GM13977 (cell line): ENCODE data around the gene ADCY6.

Experiments
- DNase-seq: peaks from one replicate; pipeline ENCODE4 v3.0.0; 2012; ENCODE audit warnings: low spot score
- CTCF ChIP-seq: IDR thresholded peaks from 2 replicates; pipeline ENCODE4 v1.5.1; 2012; ENCODE audit warnings: mild to moderate bottlenecking, control low read depth; ENCODE audit not compliant: insufficient read depth; ENCODE audit errors: extremely low read depth, missing control alignments
- in situ Hi-C: fragments of 300-500 bp; cut with MboI; formaldehyde crosslinking; loops from one replicate; pipeline ENCODE4 v1.12.0; 2022; ENCODE audit warnings: low sequenced_read_pairs, low pct_unique_long_range_greater_than_20kb, mixed read lengths, inconsistent platforms; ENCODE audit not compliant: unreplicated experiment

Gene ADCY6

GRCh38 chr12:48717252-48717695, 71.6 kb downstream of the ADCY6 start:
- TF ChIP-seq CTCF = no peak
- in situ Hi-C loops = no loop called here
- DNase-seq = peak; percentile 50

GRCh38 chr12:48716493-48717251, 72.2 kb downstream of the ADCY6 start, which contains the start of gene CCNT1:
CCNT1 (minus strand) TSS chr12:48716707; CDS start chr12:48716675, 32 bp downstream.
- in situ Hi-C loops = no loop called here
- no peak for TF ChIP-seq CTCF
- peak; percentile 97 for DNase-seq
